ENCODE measurements around the gene OR10G8.
"Not testable (repeated sequence)": the region's sequence is repeated elsewhere in the genome, so short reads cannot be mapped to it uniquely, and the experiment has no call there.

The OR10G8 gene

GRCh38 chr11:124026498-124026897, at the start of gene OR10G8:
Gene OR10G8, plus strand, starts transcription at chr11:124026798. Its CDS starts 2,825 bp downstream, at chr11:124029623.
- no peak for DNase-seq

DNA sequence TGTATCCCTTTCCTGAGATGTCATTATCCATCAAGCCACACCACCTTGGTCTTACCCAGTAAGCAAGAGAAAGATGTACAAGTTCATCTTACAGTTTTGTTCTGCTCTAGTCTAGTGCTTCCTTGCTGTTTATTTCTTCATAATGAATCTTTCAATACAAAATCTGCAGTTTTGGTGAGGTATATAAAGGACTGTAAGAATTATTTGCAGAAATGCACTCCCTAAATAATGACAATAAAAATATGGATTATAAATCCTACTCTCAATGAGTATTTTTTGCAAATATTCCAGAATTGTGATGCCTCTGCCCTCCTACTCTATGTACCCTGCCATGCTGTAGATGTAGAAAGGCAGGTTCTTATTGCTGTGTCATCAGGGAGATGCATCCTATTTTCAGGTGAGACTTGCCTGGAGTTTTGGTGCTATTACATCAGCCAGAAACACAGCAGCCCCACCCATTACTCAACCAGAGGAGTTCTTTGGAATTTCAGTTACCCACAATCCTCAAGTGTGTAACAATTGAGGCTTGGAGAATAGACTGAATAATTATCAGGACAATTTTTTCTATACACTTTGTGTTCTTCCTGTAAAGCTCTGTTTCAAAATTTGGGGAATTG, 48.8 kb upstream of the OR10G8 start, which contains the start of gene OR10S1:
TSS of gene OR10S1 (minus strand) at position 51 of the 617 bp plus-strand sequence. CDS start 117 bp downstream, outside the sequence.
- DNase-seq, result no peak

DNA sequence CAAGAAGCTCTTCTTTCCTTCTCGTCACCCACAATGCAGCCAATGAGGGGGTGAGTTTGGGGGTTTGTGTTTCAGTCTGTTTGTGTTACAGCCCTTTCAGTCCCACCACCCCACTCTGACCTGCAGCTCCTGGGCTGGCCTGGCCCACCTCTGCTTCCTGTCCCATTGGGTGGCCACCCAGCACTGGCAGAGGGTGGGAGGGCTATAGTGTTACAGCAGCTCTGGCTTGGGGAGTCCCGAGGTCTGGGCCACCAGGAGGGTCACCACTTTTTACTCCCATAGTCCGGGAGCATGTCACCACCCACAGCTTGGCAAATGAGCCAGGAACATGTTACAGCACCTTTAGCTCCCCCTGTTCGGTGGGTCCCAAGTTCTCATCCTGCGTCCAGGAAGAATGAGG, 47.3 kb upstream of the OR10G8 start:
- DNase-seq, result no peak

DNA sequence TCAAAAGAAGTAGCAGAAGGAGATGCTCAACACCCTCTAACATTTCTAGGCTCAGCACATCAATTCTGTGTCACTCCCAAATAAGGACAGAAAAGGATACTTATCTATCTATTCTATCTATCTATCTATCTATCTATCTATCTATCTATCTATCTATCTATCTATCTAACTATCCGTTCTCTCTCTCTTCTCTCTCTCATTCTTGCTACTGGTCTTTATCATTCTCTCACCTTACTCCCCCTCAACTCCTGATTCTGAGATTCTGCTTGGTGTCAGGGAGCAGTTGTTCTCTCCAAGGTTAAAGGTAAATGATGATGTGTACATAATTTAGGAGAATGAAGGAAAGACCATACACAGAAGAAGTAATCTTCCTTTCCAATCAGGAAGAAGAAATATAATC, 31.5 kb upstream of the OR10G8 start, which contains the start of gene OR10G6:
TSS of gene OR10G6 (minus strand) at position 43 of the 400 bp plus-strand sequence. CDS start at position 43, 0 bp downstream.
- no peak for DNase-seq

DNA sequence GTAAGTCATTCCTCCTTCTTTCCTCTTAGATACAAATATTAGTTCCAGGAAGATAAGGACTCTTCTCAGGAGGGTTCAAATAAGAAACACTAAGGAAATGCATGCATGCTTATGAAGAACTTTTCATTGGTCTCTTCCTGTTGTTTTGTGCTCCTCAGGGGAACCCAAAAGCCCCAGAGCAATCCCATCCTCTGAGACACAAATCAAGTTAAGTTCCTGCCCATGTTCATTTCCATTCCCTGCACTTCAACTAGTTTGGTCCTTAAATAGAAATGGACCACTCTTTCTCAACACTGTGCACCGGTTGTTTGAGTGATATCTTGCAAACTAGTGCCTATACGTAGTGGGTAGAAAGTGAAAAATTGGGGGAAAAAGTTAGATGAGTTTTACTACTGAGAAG, 13.9 kb upstream of the OR10G8 start, which contains the start of gene OR10G4:
TSS of gene OR10G4 (plus strand) at position 301 of the 400 bp plus-strand sequence. CDS start 2,578 bp downstream, outside the sequence.
- DNase-seq, result no peak

GRCh38 chr11:124015837-124016236, 10.8 kb upstream of the OR10G8 start:
- not testable (repeated sequence) for DNase-seq

DNA sequence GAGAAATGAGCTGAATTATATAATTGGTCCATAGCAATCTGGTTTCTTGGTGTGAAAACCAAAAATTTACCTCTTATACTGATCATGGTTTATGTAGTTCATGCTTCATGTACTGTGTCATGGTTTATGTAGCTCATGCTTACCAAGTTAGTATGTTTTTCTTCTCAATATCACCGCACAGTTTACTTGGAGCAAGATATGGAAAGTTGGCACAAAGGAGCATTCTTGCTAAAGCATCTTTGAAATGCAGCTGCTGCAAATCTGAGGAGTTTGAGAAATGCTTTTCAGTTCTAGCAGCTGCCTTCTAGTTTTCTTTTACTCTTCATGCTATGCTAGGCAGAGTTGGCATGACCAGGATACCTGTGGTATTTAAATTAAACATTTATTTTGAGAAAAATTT, 10.1 kb downstream of the OR10G8 start:
- no peak for DNase-seq

- DNase-seq, result no peak
Observed at GRCh38 chr11:124039557-124039956, 13.0 kb downstream of the OR10G8 start.

DNA sequence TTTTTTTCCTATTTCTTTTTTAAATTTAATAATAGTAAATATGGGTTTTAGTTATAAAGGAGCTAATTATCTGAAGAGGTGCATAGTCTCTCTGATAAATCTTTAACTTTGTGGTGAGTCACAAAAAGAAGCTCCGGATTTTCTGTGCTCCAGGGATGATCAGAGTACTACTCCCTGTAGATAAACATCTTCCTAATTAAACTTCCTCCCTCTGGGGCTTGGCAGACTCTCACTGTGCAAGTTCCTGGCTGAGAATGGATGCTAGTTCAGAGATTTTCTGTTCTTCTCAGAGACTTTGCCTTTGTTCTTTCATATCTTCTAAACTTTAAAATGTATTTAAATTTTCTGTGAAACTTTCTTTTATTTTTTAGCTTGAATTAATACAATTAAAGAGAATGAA, 14.7 kb downstream of the OR10G8 start, which contains the start of gene OR10G7:
TSS of gene OR10G7 (minus strand) at position 72 of the 400 bp plus-strand sequence. CDS start 2,324 bp downstream, outside the sequence.
- DNase-seq, result no peak

GRCh38 chr11:124043420-124043819, 16.8 kb downstream of the OR10G8 start:
- DNase-seq, result no peak

DNA sequence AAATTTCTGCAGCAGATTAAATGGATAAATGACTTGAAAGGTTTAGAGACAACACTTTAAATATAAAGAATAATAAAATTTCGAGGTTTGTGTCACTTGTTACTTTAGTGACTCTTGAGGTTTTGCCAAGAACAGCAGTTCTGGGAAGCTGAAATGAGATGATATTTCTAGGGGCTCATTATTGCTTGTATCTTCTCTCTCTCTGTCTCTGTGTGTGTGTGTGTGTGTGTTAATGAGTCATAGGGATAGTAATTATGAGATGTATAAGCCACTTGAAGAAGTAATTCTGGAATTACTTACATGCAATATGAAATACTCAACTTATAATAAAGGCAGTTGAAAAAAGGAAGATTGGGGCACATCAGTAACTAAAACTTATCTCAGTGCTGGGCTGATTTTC, 24.1 kb downstream of the OR10G8 start:
- DNase-seq, result no peak

GRCh38 chr11:124052966-124053365, 26.4 kb downstream of the OR10G8 start:
- no peak for DNase-seq

DNA sequence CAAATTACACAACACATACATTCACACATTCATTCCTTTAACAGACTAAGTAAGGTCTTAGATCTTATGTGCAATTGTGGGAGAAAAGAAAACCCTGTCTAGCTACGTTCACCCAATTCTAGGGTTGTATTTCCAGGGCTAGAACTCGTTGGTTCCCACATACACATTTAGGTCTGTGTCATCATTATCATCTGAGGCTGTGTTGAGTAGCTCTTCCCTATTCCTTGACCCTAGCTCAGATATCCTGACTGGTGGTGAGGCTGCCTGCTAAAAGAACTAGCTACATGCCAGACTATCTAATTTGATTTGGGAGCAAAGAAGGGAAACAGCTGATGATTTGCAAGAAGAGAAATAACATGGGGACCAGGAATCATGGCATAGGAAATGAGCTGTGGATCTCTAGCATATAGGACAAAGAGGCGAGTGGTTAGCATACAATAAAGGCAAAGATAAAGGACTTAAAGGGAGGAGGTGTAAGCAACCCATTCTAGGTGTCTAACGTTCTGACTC, 42.1 kb downstream of the OR10G8 start:
- no peak for DNase-seq

DNA sequence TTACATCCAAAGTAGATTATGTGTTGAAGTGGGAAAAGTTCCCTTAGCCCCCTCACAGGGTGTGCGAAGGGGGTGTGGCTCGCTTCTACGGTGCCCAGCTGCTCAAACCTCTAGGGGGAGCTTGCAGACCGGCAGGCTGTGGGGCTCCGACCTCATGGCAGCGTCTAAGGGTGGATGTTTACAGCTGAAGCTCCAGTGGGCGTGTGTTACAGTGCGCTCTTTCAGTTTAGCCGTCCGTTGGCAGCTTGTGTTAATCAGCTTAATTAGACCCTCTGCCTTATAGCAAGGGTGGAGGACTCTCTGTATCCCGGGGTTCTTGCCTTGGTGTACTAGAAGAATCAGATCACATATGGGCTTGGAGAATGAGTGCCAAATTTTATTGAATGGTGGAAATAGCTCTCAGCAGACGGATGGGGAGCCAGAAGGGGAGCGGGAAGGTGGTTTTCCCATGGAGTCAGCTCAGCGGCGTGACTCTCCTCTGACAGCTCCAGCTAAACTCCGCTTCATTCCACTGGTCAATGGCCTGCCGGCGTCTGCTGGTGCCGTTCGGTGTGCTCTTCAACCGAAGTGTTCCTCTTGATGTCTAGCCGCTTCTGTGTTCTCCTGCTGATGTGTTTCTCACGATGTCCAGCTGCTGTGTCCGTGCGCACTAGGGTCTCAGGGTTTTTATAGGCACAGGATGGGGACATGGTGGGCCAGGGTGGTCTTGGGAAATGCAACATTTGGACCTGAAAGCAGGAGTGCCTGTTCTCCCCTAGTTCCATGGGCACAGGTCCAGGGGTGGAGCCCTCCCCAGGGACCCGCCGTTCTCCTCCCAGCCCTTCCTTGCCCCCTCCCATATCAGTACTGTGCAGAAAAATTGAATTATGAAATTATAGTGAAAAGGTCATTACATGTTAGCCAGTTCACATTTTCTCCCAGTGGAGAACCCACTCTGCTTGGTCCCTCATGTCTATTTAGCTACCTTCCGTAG, 43.1 kb downstream of the OR10G8 start:
- peak; percentile 97 for DNase-seq

DNA sequence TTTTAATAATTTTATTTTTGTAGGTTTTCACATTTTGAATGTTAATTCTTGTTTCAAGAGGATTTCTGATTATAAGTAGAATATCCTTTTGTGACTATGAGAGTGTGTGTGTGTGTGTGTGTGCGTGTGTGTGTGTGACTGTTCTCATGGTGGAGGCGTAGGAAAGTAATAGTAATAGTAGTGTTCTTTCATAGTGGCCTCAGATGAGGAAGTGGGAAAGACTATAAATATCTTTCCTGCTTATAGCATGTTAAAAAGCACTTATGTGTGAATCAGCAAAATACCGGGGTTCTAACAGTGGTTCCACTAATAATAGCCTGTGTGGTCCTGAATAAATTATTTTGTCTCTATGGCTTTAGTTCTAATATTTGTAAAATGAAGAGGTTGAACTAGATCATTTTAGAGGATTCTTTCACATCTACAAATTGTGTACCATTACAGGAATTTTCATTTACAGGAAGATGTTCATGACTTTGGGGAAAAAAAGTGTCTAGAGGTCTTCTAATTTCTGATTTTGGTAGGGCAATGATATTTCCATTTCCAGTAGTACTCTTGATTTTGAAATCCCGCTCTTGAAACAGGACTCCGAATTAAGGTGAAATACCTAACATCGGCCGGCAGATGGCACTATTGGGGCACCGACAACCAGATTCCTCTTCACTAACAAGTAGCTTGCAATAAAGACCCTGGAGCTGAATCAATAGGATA, 44.5 kb downstream of the OR10G8 start:
- DNase-seq, result peak; percentile 78

DNA sequence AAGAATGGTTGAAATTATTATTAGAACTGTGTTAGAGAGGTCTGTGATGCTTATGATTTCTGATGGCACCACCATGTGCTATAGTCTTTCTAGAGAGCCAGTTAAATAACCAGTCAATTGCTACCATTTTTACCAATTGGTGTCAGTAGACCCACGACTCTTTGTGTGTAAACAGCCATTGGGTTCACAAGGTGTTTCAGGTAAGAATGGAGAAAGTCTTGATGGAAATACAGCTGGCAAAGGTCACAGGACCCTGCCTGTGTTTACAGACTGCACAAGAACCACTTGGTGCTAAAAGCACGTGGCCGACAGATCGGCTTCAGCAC, 45.0 kb downstream of the OR10G8 start:
- no peak for DNase-seq

DNA sequence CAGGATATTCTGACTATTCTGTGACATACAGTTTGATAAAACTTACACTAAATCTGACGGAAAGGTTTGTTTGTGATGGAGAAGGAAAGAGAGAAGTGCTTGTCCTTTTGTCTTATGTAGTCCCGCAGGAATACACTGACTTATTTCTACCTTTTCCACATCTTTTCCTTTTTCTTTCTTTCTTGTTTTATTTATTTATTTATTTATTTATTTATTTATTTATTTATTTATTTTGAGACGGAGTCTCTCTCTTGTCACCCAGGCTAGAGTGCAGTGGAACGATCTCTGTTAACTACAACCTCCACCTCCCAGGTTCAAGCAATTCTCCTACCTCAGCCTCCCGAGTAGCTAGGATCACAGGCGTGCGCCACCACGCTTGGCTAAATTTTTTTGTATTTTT, 45.5 kb downstream of the OR10G8 start:
- no peak for DNase-seq

GRCh38 chr11:124074554-124074953, 48.0 kb downstream of the OR10G8 start:
- no peak for DNase-seq

DNA sequence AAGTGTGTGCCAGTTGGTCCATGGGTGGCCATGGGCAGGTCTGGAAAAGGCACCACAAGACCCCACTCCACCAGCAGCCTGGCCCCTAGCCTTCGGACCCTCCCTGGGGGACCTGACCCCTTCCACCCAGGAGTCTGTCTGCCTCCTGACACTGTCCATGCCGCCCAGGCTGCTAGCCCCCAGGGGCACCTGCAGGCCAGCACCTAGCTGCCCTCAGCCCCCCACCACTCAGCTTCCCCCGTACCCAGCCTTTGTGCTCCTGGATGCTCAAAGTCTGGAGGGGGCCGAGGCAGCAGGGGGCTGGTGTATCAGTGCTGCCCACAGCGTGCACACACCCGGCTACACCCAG, 48.9 kb downstream of the OR10G8 start:
- no peak for DNase-seq

DNA sequence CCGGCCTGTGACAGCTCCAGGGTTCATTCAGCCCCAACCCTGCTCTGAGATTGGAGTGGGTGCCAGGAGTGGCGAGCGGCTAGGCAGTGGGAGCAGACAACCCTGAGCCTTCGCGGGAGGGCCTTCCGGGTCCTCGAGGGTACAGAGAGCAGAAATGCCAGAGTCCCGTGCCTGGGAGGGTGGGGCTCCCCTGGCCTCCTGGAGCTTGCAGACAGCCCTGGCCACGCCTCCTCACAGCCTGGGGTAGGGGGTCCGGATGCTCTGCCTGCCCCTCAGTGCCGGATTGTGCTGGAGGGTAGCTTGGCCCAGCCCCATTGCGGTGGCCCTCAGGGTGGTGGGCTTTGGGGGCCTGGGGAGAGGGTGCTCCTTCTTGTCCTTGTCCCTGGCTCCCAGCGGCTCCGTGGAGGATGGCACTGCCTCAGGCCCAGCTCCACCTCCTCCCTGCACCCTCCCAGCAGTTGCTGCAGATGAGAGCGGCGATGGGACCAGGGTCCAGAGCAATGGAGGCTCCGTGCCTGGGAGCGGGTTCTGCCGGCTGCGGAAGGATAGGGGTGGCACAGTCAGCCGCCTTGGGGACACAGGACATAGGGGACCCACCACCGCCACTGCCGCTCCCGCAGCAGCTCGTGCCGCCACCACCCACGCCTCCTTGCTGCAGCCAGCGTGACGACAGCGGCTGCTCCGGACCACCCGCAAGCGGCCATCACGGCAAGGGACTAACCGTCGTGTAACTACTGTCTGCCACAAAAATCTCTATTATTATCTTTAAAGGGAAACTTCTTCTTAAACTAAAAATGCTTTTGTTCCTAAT, 49.4 kb downstream of the OR10G8 start:
- DNase-seq, result no peak

- DNase-seq, result no peak
Observed at GRCh38 chr11:124077266-124077665, 50.7 kb downstream of the OR10G8 start.

DNA sequence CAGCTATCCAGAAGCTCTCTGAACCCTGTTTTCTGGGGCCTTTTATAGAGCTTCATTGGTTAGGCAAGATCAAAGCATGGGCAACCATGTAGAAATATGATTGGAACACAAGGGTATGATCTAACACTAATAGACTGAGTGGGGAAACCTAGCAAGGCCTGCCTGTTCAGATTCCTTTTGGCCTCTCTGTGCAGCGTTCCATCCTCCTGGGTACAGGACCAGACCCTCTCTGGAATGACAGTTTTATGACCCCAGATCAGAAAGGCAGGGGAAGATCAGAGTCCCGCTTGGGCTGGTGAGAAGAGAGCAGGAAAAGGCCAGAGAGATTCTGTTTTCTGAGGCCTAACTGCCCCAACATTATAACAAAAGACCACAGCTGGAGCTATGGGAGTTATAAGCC, 52.0 kb downstream of the OR10G8 start:
- no peak for DNase-seq

Data from NCI-H82 (cell line).